Measurements from ENCODE around the gene HFE. TPM values are rescaled to one million over a fixed set of nuclear protein-coding genes. Genes with fewer than 3 reads are reported as not detected.

HFE gene
- total and polyA plus RNA-seq, 2 of the 13 experiments (the other 11 are each of a cell fraction or from before 2014, with no cell fraction given), result 3.7 to 6.3 TPM

DNA sequence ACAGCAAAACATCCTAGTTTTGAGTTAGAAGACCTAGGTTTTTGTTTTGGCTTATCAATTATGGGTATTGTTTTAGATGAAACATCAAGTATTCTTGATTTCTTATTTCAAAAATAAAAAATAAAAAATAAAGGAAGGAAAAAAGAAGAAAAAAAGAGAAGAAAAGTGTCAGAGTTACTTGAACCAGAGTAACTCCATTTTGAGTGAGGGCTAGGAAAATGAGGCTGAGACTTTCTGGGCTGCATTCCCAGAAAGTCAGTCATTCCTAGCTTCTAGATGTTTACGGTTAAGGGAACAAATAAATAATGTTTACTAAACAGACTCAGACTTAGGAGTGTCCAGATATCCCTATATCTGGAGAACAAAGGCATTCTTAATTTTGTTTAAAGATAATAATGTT lies 45.3 kb upstream of the HFE start:
- H3K9me3 ChIP-seq (ENCODE audit: low read length), result no peaks in the 10 kb centered on the region
- H3K79me2 ChIP-seq (ENCODE audit: insufficient read depth, low read length), result no peaks in the 10 kb centered on the region
- H3K4me3 ChIP-seq (replicated peaks in 1 of 3; ENCODE audit: insufficient read depth in 1 of 3, low read depth in 2 of 3, low read length in 3 of 3), result no peak overlapping the region
- in situ Hi-C loops (cut with HindIII; ENCODE audit: extremely low pct_ligation_motif_present, low pct_unique_long_range_greater_than_20kb) (no loop called here), intact Hi-C loops (cut with micrococcal nuclease; ENCODE audit: unreplicated experiment) (no loop called here)
- H3K9ac ChIP-seq (ENCODE audit: insufficient read depth, low read depth, low read length), result no peak overlapping the region
- CTCF ChIA-PET (ENCODE audit: low intra/inter-chr PET ratio, low total read pairs), result no interaction called here
- H2AFZ ChIP-seq (ENCODE audit: low read length), result no peak overlapping the region
- TF ChIP-seq ZNF75D (CRISPR knock-in tag; IDR thresholded peaks at IDR 0.05; ENCODE audit: borderline replicate concordance) (no peak), KAT8 (CRISPR knock-in tag; IDR thresholded peaks at IDR 0.05) (no peak), MBNL3 (CRISPR knock-in tag; conservative IDR thresholded peaks at IDR 0.05) (no peak), ARNT2 (CRISPR knock-in tag; IDR thresholded peaks at IDR 0.05; ENCODE audit: low read depth) (no peak), PRPF4 (IDR thresholded peaks at IDR 0.05; ENCODE audit: low read depth, low read length, poor library complexity, severe bottlenecking) (no peak)
- TF ChIP-seq, protein P1, sequence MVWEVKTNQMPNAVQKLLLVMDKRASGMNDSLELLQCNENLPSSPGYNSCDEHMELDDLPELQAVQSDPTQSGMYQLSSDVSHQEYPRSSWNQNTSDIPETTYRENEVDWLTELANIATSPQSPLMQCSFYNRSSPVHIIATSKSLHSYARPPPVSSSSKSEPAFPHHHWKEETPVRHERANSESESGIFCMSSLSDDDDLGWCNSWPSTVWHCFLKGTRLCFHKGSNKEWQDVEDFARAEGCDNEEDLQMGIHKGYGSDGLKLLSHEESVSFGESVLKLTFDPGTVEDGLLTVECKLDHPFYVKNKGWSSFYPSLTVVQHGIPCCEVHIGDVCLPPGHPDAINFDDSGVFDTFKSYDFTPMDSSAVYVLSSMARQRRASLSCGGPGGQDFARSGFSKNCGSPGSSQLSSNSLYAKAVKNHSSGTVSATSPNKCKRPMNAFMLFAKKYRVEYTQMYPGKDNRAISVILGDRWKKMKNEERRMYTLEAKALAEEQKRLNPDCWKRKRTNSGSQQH (CRISPR knock-in tag; IDR thresholded peaks at IDR 0.05; ENCODE audit: low read depth), result no peak
- no peak for FAIRE-seq
- H4K20me1 ChIP-seq (ENCODE audit: insufficient read depth, low read length), result no peaks in the 10 kb centered on the region
- BruUV-seq (replicated peaks), result no TSS peak
- no peak for DNase-seq (ENCODE audit: low spot score)
- no peaks in the 10 kb centered on the region for H3K36me3 ChIP-seq (replicated peaks in 1 of 2; ENCODE audit: control insufficient read depth in 1 of 2, insufficient read depth in 2 of 2, low read length in 2 of 2)
- ATAC-seq, result no peak
- H3K27ac ChIP-seq (ENCODE audit: extremely low read length, insufficient read depth, low read length), result peak overlapping the region; percentile 94
- POLR2A ChIA-PET, result interaction anchor here (2.9 to 6.0 kb wide), 3 partner anchors 12 to 174 kb away, joined by 57 to 322 read pairs (median 74); a partner anchor contains a TSS
- no peaks in the 10 kb centered on the region; a peak in 1 of 5 replicates for H3K27me3 ChIP-seq (ENCODE audit: control insufficient read depth in 1 of 2, insufficient read depth in 2 of 2, low read length in 2 of 2)
- 95% methylated on average over 1 of the region's 1 CpG for WGBS (ENCODE audit: low lambda C conversion rate)
- no peak overlapping the region for H3K4me2 ChIP-seq (ENCODE audit: low read depth, low read length)
- peaks cover 29% of the 10 kb centered on the region for H3K4me1 ChIP-seq (ENCODE audit: insufficient read depth, low read length)
